ENCODE results near the gene MUL1.
"Not testable (repeated sequence)": the region's sequence is repeated elsewhere in the genome, so short reads cannot be mapped to it uniquely, and the experiment has no call there.

MUL1 gene

GRCh38 chr1:20511518-20512428, 3.8 kb upstream of the MUL1 start:
- no peak for DNase-seq

- DNase-seq: no peak
Measured at GRCh38 chr1:20508411-20508771, 440 bp upstream of the MUL1 start.

- DNase-seq: no peak
Measured at GRCh38 chr1:20507248-20507563, 745 bp downstream of the MUL1 start.

GRCh38 chr1:20505488-20505887, 2.5 kb downstream of the MUL1 start:
- DNase-seq: no peak

- DNase-seq: no peak
Measured at GRCh38 chr1:20500716-20501115, 7.2 kb downstream of the MUL1 start.

- DNase-seq: no peak
Measured at GRCh38 chr1:20499718-20500117, 8.2 kb downstream of the MUL1 start.

- DNase-seq: no peak
Measured at GRCh38 chr1:20499105-20499504, 8.8 kb downstream of the MUL1 start.

- no peak for DNase-seq
Measured at GRCh38 chr1:20498116-20498515, 9.8 kb downstream of the MUL1 start.

GRCh38 chr1:20497506-20497905, 10.4 kb downstream of the MUL1 start:
- no peak for DNase-seq

GRCh38 chr1:20496725-20497383, 11.1 kb downstream of the MUL1 start:
- DNase-seq: not testable (repeated sequence)

- DNase-seq: no peak
Measured at GRCh38 chr1:20496241-20496661, 11.7 kb downstream of the MUL1 start.

- DNase-seq: no peak
Measured at GRCh38 chr1:20495661-20496060, 12.3 kb downstream of the MUL1 start.

GRCh38 chr1:20494609-20495311, 13.2 kb downstream of the MUL1 start:
- DNase-seq: no peak

GRCh38 chr1:20493839-20494608, 13.9 kb downstream of the MUL1 start:
- peak; percentile 76 to 83 for DNase-seq

GRCh38 chr1:20493309-20493708, 14.6 kb downstream of the MUL1 start:
- no peak for DNase-seq

GRCh38 chr1:20492751-20493150, 15.2 kb downstream of the MUL1 start:
- DNase-seq: no peak

GRCh38 chr1:20491866-20492265, 16.1 kb downstream of the MUL1 start:
- DNase-seq: no peak

- no peak for DNase-seq
Measured at GRCh38 chr1:20491178-20491577, 16.8 kb downstream of the MUL1 start.

- DNase-seq: no peak
Measured at GRCh38 chr1:20487236-20487590, 20.7 kb downstream of the MUL1 start.

- DNase-seq: no peak
Measured at GRCh38 chr1:20486457-20487235, 21.3 kb downstream of the MUL1 start.

- peak; percentile 47 to 54 for DNase-seq
Measured at GRCh38 chr1:20485527-20486456, 22.2 kb downstream of the MUL1 start, which contains the start of gene CAMK2N1. Gene CAMK2N1 (minus strand): TSS chr1:20486210. CDS start chr1:20485379, 831 bp downstream.

All from activated CD4-positive, alpha-beta T cell treated with anti-CD3 and anti-CD28 coated beads, Interleukin-2, amount 50 U/mL, for 4 hours (primary cell).